ENCODE results near the gene PLXNA4. TPM values are rescaled to one million over a fixed set of nuclear protein-coding genes. Genes with fewer than 3 reads are reported as not detected.

PLXNA4 gene
- total RNA-seq, 2 donors from 2014 or later: 1.4 to 2.3 TPM

DNA sequence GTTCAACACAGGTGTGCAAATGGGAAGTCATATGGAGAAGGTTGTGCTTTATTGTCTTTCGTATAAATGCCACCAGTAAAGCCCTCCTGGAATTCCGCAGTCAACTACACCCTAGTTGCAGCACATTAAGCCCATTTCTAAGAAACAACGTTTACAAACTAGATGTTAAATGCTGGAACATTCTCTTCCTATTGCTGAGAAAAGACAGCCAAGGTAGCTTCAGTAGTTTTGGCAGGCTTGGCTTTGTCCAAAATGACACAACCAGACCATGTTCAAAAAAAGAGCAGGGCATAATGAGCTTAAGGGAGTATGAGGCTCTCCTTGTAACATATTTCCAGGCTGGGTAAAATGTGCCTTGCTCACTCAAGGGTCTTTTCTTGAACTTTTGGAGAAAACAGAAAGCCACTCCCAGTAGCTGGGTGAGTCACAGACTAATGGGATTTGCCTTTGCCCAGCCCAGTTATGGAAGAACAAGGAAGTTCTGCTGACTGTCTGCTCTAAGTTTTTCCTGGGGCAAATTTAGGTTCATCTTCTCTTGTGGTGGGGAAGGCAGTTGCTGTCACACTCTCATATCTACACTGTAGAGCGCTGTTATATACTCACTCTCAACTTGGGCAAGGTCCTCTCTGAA lies 238.7 kb downstream of the PLXNA4 start:
- H3K4me3 Mint-ChIP-seq: no peak overlapping the region
- H3K9me3 Mint-ChIP-seq: no peaks in the 10 kb centered on the region
- no peaks in the 10 kb centered on the region for H3K36me3 Mint-ChIP-seq (ENCODE audit: low read depth)
- H3K4me1 Mint-ChIP-seq: no peaks in the 10 kb centered on the region
- no peak for ATAC-seq (replicated peaks)
- H3K27me3 Mint-ChIP-seq: no peaks in the 10 kb centered on the region
- no peak overlapping the region for H3K27ac Mint-ChIP-seq

DNA sequence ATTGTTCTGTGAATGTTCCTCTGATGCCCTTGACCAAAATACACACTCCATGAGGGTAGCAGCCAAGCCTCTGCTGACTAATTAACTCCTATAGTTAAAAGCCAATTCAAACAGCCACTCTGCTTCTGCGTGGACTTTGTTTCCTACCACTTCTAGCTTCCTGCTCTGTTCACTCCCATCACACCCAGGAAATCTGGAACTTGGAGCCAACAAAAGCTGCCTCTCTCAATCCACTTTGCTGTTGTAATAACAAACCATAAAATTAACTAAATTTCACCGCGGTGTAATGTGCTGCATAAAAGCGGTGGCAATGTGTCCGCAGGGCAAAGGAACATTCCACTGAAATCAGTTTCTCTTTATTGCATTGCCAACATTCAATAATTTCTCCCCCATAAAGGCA lies 239.5 kb downstream of the PLXNA4 start:
- Mint-ChIP-seq H3K4me1 (no peaks in the 10 kb centered on the region), H3K27me3 (no peaks in the 10 kb centered on the region), H3K9me3 (no peaks in the 10 kb centered on the region), H3K27ac (no peak overlapping the region), H3K36me3 (ENCODE audit: low read depth) (no peaks in the 10 kb centered on the region), H3K4me3 (no peak overlapping the region)
- no peak for ATAC-seq (replicated peaks)

- H3K27me3 Mint-ChIP-seq: peaks cover 3% of the 10 kb centered on the region
- H3K4me1 Mint-ChIP-seq: no peaks in the 10 kb centered on the region
- no peak overlapping the region for H3K4me3 Mint-ChIP-seq
- no peak overlapping the region for H3K27ac Mint-ChIP-seq
- no peaks in the 10 kb centered on the region for H3K36me3 Mint-ChIP-seq (ENCODE audit: low read depth)
- H3K9me3 Mint-ChIP-seq: no peaks in the 10 kb centered on the region
- no peak for ATAC-seq (replicated peaks)
Observed at GRCh38 chr7:132333301-132333700, 243.0 kb downstream of the PLXNA4 start.

- Mint-ChIP-seq H3K36me3 (ENCODE audit: low read depth) (no peaks in the 10 kb centered on the region), H3K27me3 (peaks cover 13% of the 10 kb centered on the region), H3K4me3 (no peak overlapping the region), H3K9me3 (no peaks in the 10 kb centered on the region), H3K27ac (no peak overlapping the region), H3K4me1 (no peaks in the 10 kb centered on the region)
- no peak for ATAC-seq (replicated peaks)
Observed at GRCh38 chr7:132328760-132329159, 247.5 kb downstream of the PLXNA4 start.

DNA sequence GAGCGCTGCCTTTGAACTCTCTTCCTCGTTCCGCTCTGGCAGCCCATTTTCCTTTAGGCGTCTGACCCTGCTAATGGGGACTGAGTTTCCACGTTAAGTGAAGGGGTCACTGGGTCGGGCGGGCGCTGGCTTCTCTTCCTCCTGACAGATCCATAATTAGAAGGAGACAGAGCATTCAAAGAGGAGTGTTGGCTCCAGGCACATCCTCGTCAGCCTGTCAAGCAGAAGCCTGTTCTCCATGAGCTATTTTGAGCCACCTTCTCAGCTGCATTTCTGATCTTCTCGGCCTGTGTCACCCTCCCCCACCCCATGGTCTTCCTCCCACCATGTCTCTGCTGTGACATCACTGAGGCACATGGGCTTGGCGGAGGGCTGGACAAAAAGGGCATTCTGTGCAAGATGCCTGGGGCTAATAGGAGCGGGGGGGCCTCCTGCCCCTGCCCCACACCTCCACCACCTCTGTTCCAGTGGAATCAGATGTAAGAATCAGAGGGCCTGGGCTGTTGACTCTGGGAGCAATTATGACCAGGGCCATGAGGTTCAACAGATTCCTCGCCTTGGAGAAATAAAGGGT lies 248.1 kb downstream of the PLXNA4 start:
- Mint-ChIP-seq H3K4me1 (no peaks in the 10 kb centered on the region), H3K27me3 (peaks cover 13% of the 10 kb centered on the region), H3K36me3 (ENCODE audit: low read depth) (no peaks in the 10 kb centered on the region), H3K9me3 (no peaks in the 10 kb centered on the region), H3K4me3 (no peak overlapping the region), H3K27ac (no peak overlapping the region)
- ATAC-seq (replicated peaks): no peak

GRCh38 chr7:132326878-132327589 lies 249.2 kb downstream of the PLXNA4 start:
- Mint-ChIP-seq H3K9me3 (no peaks in the 10 kb centered on the region), H3K27ac (no peak overlapping the region), H3K27me3 (peaks cover 13% of the 10 kb centered on the region), H3K36me3 (ENCODE audit: low read depth) (no peaks in the 10 kb centered on the region), H3K4me3 (no peak overlapping the region), H3K4me1 (no peaks in the 10 kb centered on the region)
- ATAC-seq (replicated peaks): no peak

GRCh38 chr7:132322970-132323369 lies 253.3 kb downstream of the PLXNA4 start:
- peaks cover 12% of the 10 kb centered on the region for H3K4me1 Mint-ChIP-seq
- no peak overlapping the region for H3K4me3 Mint-ChIP-seq
- H3K36me3 Mint-ChIP-seq (ENCODE audit: low read depth): no peaks in the 10 kb centered on the region
- no peak overlapping the region for H3K27ac Mint-ChIP-seq
- H3K9me3 Mint-ChIP-seq: no peaks in the 10 kb centered on the region
- ATAC-seq (replicated peaks): no peak
- H3K27me3 Mint-ChIP-seq: peaks cover 27% of the 10 kb centered on the region

- Mint-ChIP-seq H3K27me3 (peaks cover 34% of the 10 kb centered on the region), H3K27ac (no peak overlapping the region), H3K9me3 (peaks cover 10% of the 10 kb centered on the region), H3K4me1 (peaks cover 12% of the 10 kb centered on the region), H3K4me3 (no peak overlapping the region), H3K36me3 (ENCODE audit: low read depth) (no peaks in the 10 kb centered on the region)
- ATAC-seq (replicated peaks): no peak
Observed at GRCh38 chr7:132321387-132321786, 254.9 kb downstream of the PLXNA4 start.

DNA sequence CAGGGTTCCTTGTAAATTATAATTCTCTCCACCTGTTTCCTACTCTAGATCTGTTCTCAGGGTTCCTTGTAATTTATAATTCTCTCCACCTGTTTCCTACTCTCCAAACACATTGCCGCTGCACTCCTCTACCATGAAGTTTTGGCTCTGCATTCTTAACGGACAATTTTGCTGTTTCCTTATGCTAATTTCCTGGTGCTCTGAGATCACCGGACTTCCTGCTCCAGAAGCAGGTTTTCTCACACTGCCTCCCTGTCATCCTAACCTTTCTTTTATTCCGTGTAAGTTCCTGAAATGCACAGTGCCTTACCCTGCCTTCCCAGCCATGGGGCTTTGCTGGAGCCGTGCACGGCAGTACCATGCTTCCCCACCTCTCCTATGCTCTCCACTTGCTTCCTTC lies 256.8 kb downstream of the PLXNA4 start:
- H3K27ac Mint-ChIP-seq: no peak overlapping the region
- H3K9me3 Mint-ChIP-seq: peaks cover 10% of the 10 kb centered on the region
- H3K27me3 Mint-ChIP-seq: peaks cover 37% of the 10 kb centered on the region
- no peak for ATAC-seq (replicated peaks)
- peaks cover 17% of the 10 kb centered on the region for H3K4me1 Mint-ChIP-seq
- H3K36me3 Mint-ChIP-seq (ENCODE audit: low read depth): no peaks in the 10 kb centered on the region
- H3K4me3 Mint-ChIP-seq: peak overlapping the region; percentile 36

- Mint-ChIP-seq H3K27me3 (peaks cover 34% of the 10 kb centered on the region), H3K27ac (no peak overlapping the region), H3K4me3 (peak overlapping the region; percentile 36), H3K4me1 (peaks cover 17% of the 10 kb centered on the region), H3K36me3 (ENCODE audit: low read depth) (no peaks in the 10 kb centered on the region), H3K9me3 (peaks cover 10% of the 10 kb centered on the region)
- ATAC-seq (replicated peaks): peak; percentile 88
Observed at GRCh38 chr7:132318352-132319318, 257.6 kb downstream of the PLXNA4 start.

GRCh38 chr7:132317701-132318351 lies 258.4 kb downstream of the PLXNA4 start:
- peaks cover 17% of the 10 kb centered on the region for H3K4me1 Mint-ChIP-seq
- peaks cover 10% of the 10 kb centered on the region for H3K9me3 Mint-ChIP-seq
- ATAC-seq (replicated peaks): no peak
- no peak overlapping the region for H3K27ac Mint-ChIP-seq
- no peaks in the 10 kb centered on the region for H3K36me3 Mint-ChIP-seq (ENCODE audit: low read depth)
- no peak overlapping the region for H3K4me3 Mint-ChIP-seq
- H3K27me3 Mint-ChIP-seq: peaks cover 38% of the 10 kb centered on the region

GRCh38 chr7:132312531-132313055 lies 263.7 kb downstream of the PLXNA4 start:
- Mint-ChIP-seq H3K9me3 (peaks cover 10% of the 10 kb centered on the region), H3K27ac (no peak overlapping the region), H3K36me3 (ENCODE audit: low read depth) (no peaks in the 10 kb centered on the region), H3K4me1 (peaks cover 5% of the 10 kb centered on the region), H3K4me3 (no peak overlapping the region), H3K27me3 (peaks cover 23% of the 10 kb centered on the region)
- ATAC-seq (replicated peaks): no peak

DNA sequence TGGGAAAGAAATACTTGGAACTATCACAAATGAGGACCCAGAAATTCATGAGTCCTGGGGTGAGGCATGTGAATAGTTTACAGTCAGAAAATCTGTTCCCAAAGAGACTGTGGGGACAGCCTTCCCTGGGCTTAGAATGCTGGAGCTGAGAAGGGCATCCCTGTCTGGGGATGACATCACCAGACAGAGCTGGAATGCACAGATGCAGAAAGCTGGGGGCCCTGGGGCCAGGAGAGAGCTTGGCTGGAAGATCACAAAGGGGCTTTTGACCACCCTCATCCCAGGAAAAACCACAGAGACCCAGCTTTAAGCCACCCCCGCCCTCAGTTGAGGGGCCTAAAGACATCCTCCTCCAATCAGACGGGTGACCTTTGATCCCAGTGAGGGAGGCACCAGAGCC lies 264.5 kb downstream of the PLXNA4 start:
- Mint-ChIP-seq H3K9me3 (peaks cover 2% of the 10 kb centered on the region), H3K36me3 (ENCODE audit: low read depth) (no peaks in the 10 kb centered on the region), H3K4me3 (no peak overlapping the region), H3K27ac (no peak overlapping the region), H3K27me3 (peaks cover 18% of the 10 kb centered on the region), H3K4me1 (peaks cover 5% of the 10 kb centered on the region)
- no peak for ATAC-seq (replicated peaks)

Measured in activated T-helper 17 cell treated with anti-CD3 and anti-CD28 coated beads, Interleukin-2, amount 50 U/mL, for 72 hours (primary cell).